ENCODE results near the gene DLGAP1. TPM values are rescaled to one million over a fixed set of nuclear protein-coding genes. Genes with fewer than 3 reads are reported as not detected.

The DLGAP1 gene
- total and polyA plus RNA-seq, 4 donors, result 16.5 to 30.7 (median 29.7) TPM

- Histone ChIP-seq H3K27ac (ENCODE audit: low read depth, low read length) (no peak overlapping the region), H3K9me3 (ENCODE audit: control insufficient read depth, insufficient read depth, low read length) (no peaks in the 10 kb centered on the region), H3K36me3 (ENCODE audit: control insufficient read depth, insufficient read depth, low read length) (no peaks in the 10 kb centered on the region), H3K4me1 (ENCODE audit: control insufficient read depth, insufficient read depth, low read length) (no peaks in the 10 kb centered on the region), H3K27me3 (ENCODE audit: control insufficient read depth, insufficient read depth, low read length) (no peaks in the 10 kb centered on the region), H3K4me3 (ENCODE audit: low read depth, low read length) (no peak overlapping the region)
- no peak for DNase-seq (ENCODE audit: low read depth in 4 of 6, low spot score in 6 of 6)
- WGBS (ENCODE audit: insufficient coverage), result 92% methylated on average over 2 of the region's 5 CpGs
Measured at GRCh38 chr18:4211111-4211837, 243.8 kb downstream of the DLGAP1 start.

- Histone ChIP-seq H3K9me3 (ENCODE audit: control insufficient read depth, insufficient read depth, low read length) (no peaks in the 10 kb centered on the region), H3K27me3 (ENCODE audit: control insufficient read depth, insufficient read depth, low read length) (no peaks in the 10 kb centered on the region), H3K27ac (ENCODE audit: low read depth, low read length) (no peak overlapping the region), H3K4me3 (ENCODE audit: low read depth, low read length) (no peak overlapping the region), H3K4me1 (ENCODE audit: control insufficient read depth, insufficient read depth, low read length) (no peaks in the 10 kb centered on the region), H3K36me3 (ENCODE audit: control insufficient read depth, insufficient read depth, low read length) (no peaks in the 10 kb centered on the region)
- DNase-seq (ENCODE audit: low read depth in 4 of 6, low spot score in 6 of 6), result no peak
- no CpG with 5 or more reads among the region's 1 CpG for WGBS (ENCODE audit: insufficient coverage)
Measured at GRCh38 chr18:4208366-4208765, 246.7 kb downstream of the DLGAP1 start.

- no peak overlapping the region for H3K27ac ChIP-seq (ENCODE audit: low read depth, low read length)
- no peaks in the 10 kb centered on the region for H3K4me1 ChIP-seq (ENCODE audit: control insufficient read depth, insufficient read depth, low read length)
- H3K36me3 ChIP-seq (ENCODE audit: control insufficient read depth, insufficient read depth, low read length), result no peaks in the 10 kb centered on the region
- DNase-seq (ENCODE audit: low read depth in 4 of 6, low spot score in 6 of 6), result no peak
- H3K9me3 ChIP-seq (ENCODE audit: control insufficient read depth, insufficient read depth, low read length), result no peaks in the 10 kb centered on the region
- WGBS (ENCODE audit: insufficient coverage), result 83% methylated on average over 5 of the region's 7 CpGs
- no peaks in the 10 kb centered on the region for H3K27me3 ChIP-seq (ENCODE audit: control insufficient read depth, insufficient read depth, low read length)
- no peak overlapping the region for H3K4me3 ChIP-seq (ENCODE audit: low read depth, low read length)
Measured at GRCh38 chr18:4207383-4207985, 247.6 kb downstream of the DLGAP1 start.

- Histone ChIP-seq H3K4me1 (ENCODE audit: control insufficient read depth, insufficient read depth, low read length) (no peaks in the 10 kb centered on the region), H3K36me3 (ENCODE audit: control insufficient read depth, insufficient read depth, low read length) (no peaks in the 10 kb centered on the region), H3K27me3 (ENCODE audit: control insufficient read depth, insufficient read depth, low read length) (no peaks in the 10 kb centered on the region), H3K4me3 (ENCODE audit: low read depth, low read length) (no peak overlapping the region), H3K9me3 (ENCODE audit: control insufficient read depth, insufficient read depth, low read length) (no peaks in the 10 kb centered on the region), H3K27ac (ENCODE audit: low read depth, low read length) (no peak overlapping the region)
- WGBS (ENCODE audit: insufficient coverage), result no CpG with 5 or more reads among the region's 1 CpG
- no peak for DNase-seq (ENCODE audit: low read depth in 4 of 6, low spot score in 6 of 6)
Measured at GRCh38 chr18:4204438-4204720, 250.7 kb downstream of the DLGAP1 start.

- H3K27me3 ChIP-seq (ENCODE audit: control insufficient read depth, insufficient read depth, low read length), result no peaks in the 10 kb centered on the region
- DNase-seq (ENCODE audit: low read depth in 4 of 6, low spot score in 6 of 6), result peak in 3 of 6 donors; percentile 2 to 50 (median 29)
- no peak overlapping the region for H3K27ac ChIP-seq (ENCODE audit: low read depth, low read length)
- H3K9me3 ChIP-seq (ENCODE audit: control insufficient read depth, insufficient read depth, low read length), result no peaks in the 10 kb centered on the region
- H3K4me1 ChIP-seq (ENCODE audit: control insufficient read depth, insufficient read depth, low read length), result no peaks in the 10 kb centered on the region
- H3K4me3 ChIP-seq (ENCODE audit: low read depth, low read length), result no peak overlapping the region
- WGBS (ENCODE audit: insufficient coverage), result no CpG with 5 or more reads among the region's 5 CpGs
- no peaks in the 10 kb centered on the region for H3K36me3 ChIP-seq (ENCODE audit: control insufficient read depth, insufficient read depth, low read length)
Measured at GRCh38 chr18:4203568-4204437, 251.3 kb downstream of the DLGAP1 start.

- Histone ChIP-seq H3K4me3 (ENCODE audit: low read depth, low read length) (no peak overlapping the region), H3K27me3 (ENCODE audit: control insufficient read depth, insufficient read depth, low read length) (no peaks in the 10 kb centered on the region), H3K27ac (ENCODE audit: low read depth, low read length) (no peak overlapping the region), H3K9me3 (ENCODE audit: control insufficient read depth, insufficient read depth, low read length) (no peaks in the 10 kb centered on the region), H3K36me3 (ENCODE audit: control insufficient read depth, insufficient read depth, low read length) (no peaks in the 10 kb centered on the region), H3K4me1 (ENCODE audit: control insufficient read depth, insufficient read depth, low read length) (no peaks in the 10 kb centered on the region)
- DNase-seq (ENCODE audit: low read depth in 4 of 6, low spot score in 6 of 6), result no peak
Measured at GRCh38 chr18:4200399-4200798, 254.7 kb downstream of the DLGAP1 start.

- no peaks in the 10 kb centered on the region for H3K27me3 ChIP-seq (ENCODE audit: control insufficient read depth, insufficient read depth, low read length)
- H3K4me3 ChIP-seq (ENCODE audit: low read depth, low read length), result no peak overlapping the region
- no peaks in the 10 kb centered on the region for H3K4me1 ChIP-seq (ENCODE audit: control insufficient read depth, insufficient read depth, low read length)
- H3K27ac ChIP-seq (ENCODE audit: low read depth, low read length), result no peak overlapping the region
- WGBS (ENCODE audit: insufficient coverage), result 42% methylated on average over 2 of the region's 5 CpGs
- no peak for DNase-seq (ENCODE audit: low read depth in 4 of 6, low spot score in 6 of 6)
- H3K36me3 ChIP-seq (ENCODE audit: control insufficient read depth, insufficient read depth, low read length), result no peaks in the 10 kb centered on the region
- no peaks in the 10 kb centered on the region for H3K9me3 ChIP-seq (ENCODE audit: control insufficient read depth, insufficient read depth, low read length)
Measured at GRCh38 chr18:4198956-4199355, 256.2 kb downstream of the DLGAP1 start.

- peak in 1 of 6 donors; percentile 60 for DNase-seq (ENCODE audit: low read depth in 4 of 6, low spot score in 6 of 6)
Measured at GRCh38 chr18:4196351-4196750, 258.8 kb downstream of the DLGAP1 start.

GRCh38 chr18:4193086-4193485 lies 262.0 kb downstream of the DLGAP1 start:
- Histone ChIP-seq H3K27ac (ENCODE audit: low read depth, low read length) (no peak overlapping the region), H3K9me3 (ENCODE audit: control insufficient read depth, insufficient read depth, low read length) (no peaks in the 10 kb centered on the region), H3K36me3 (ENCODE audit: control insufficient read depth, insufficient read depth, low read length) (no peaks in the 10 kb centered on the region), H3K4me1 (ENCODE audit: control insufficient read depth, insufficient read depth, low read length) (no peaks in the 10 kb centered on the region), H3K27me3 (ENCODE audit: control insufficient read depth, insufficient read depth, low read length) (no peaks in the 10 kb centered on the region), H3K4me3 (ENCODE audit: low read depth, low read length) (no peak overlapping the region)
- WGBS (ENCODE audit: insufficient coverage), result 80% methylated on average over 1 of the region's 3 CpGs
- DNase-seq (ENCODE audit: low read depth in 4 of 6, low spot score in 6 of 6), result no peak

More at GRCh38 chr18:4196351-4196750, 258.8 kb downstream of the DLGAP1 start:
- 30% methylated on average over 2 of the region's 4 CpGs for WGBS (ENCODE audit: insufficient coverage)
- Histone ChIP-seq H3K36me3 (ENCODE audit: control insufficient read depth, insufficient read depth, low read length) (no peaks in the 10 kb centered on the region), H3K27me3 (ENCODE audit: control insufficient read depth, insufficient read depth, low read length) (no peaks in the 10 kb centered on the region), H3K4me1 (ENCODE audit: control insufficient read depth, insufficient read depth, low read length) (no peaks in the 10 kb centered on the region), H3K4me3 (ENCODE audit: low read depth, low read length) (no peak overlapping the region), H3K9me3 (ENCODE audit: control insufficient read depth, insufficient read depth, low read length) (no peaks in the 10 kb centered on the region), H3K27ac (ENCODE audit: low read depth, low read length) (no peak overlapping the region)

All from spinal cord (tissue), 10 donors.